HEK293 (cell line): Measurements from ENCODE around the gene ACTL8.

Experiments used
- HIC1 ChIP-seq: fragments of 450-650 bp; formaldehyde crosslinking; IDR thresholded peaks from 2 replicates; pipeline ENCODE4 v1.5.1; 2016; ENCODE audit warnings: missing biosample characterization, missing genetic modification characterization
- KLF1 ChIP-seq: fragments of 450-650 bp; formaldehyde crosslinking; IDR thresholded peaks from 2 replicates; pipeline ENCODE4 v1.5.1; 2016; ENCODE audit warnings: missing biosample characterization, missing genetic modification characterization
- KLF17 ChIP-seq: fragments of 450-650 bp; formaldehyde crosslinking; IDR thresholded peaks from 2 replicates; pipeline ENCODE4 v1.5.1; 2016; ENCODE audit warnings: missing biosample characterization, missing genetic modification characterization
- MEIS1 ChIP-seq: sonication (generic); formaldehyde crosslinking; IDR thresholded peaks from 2 replicates; pipeline ENCODE4 v1.8.1; 2022; ENCODE audit warnings: missing genetic modification reagents, mild to moderate bottlenecking, borderline replicate concordance
- PBX3 ChIP-seq: sonication (generic); formaldehyde crosslinking; IDR thresholded peaks from 2 replicates; pipeline ENCODE4 v1.8.1; 2022; ENCODE audit warnings: mild to moderate bottlenecking, moderate library complexity, missing genetic modification reagents
- PRDM2 ChIP-seq: fragments of 450-650 bp; formaldehyde crosslinking; IDR thresholded peaks from 2 replicates; pipeline ENCODE4 v1.5.1; 2016; ENCODE audit warnings: missing biosample characterization, missing genetic modification characterization, borderline replicate concordance
- REST ChIP-seq: fragments of 450-650 bp; formaldehyde crosslinking; IDR thresholded peaks from 2 replicates; pipeline ENCODE4 v1.5.1; 2016; ENCODE audit warnings: missing biosample characterization, missing genetic modification characterization
- ZBTB1 ChIP-seq: fragments of 450-650 bp; formaldehyde crosslinking; IDR thresholded peaks from 2 replicates; pipeline ENCODE4 v1.5.1; 2016; ENCODE audit warnings: missing biosample characterization, missing genetic modification characterization
- ZBTB10 ChIP-seq: fragments of 450-650 bp; formaldehyde crosslinking; IDR thresholded peaks from 2 replicates; pipeline ENCODE4 v1.5.1; 2016; ENCODE audit warnings: missing biosample characterization, missing genetic modification characterization
- ZNF148 ChIP-seq: fragments of 450-650 bp; formaldehyde crosslinking; IDR thresholded peaks from 2 replicates; pipeline ENCODE4 v1.5.0; 2017; ENCODE audit warnings: missing biosample characterization, missing genetic modification characterization, borderline replicate concordance
- ZNF157 ChIP-seq: fragments of 450-650 bp; formaldehyde crosslinking; IDR thresholded peaks from 2 replicates; pipeline ENCODE4 v1.5.1; 2016; ENCODE audit warnings: missing biosample characterization, missing genetic modification characterization
- ZNF48 ChIP-seq: fragments of 450-650 bp; formaldehyde crosslinking; IDR thresholded peaks from 2 replicates; pipeline ENCODE4 v1.5.1; 2016; ENCODE audit warnings: missing biosample characterization, missing genetic modification characterization
- ZNF510 ChIP-seq: fragments of 450-650 bp; formaldehyde crosslinking; IDR thresholded peaks from 2 replicates; pipeline ENCODE4 v1.5.1; 2018; ENCODE audit warnings: mild to moderate bottlenecking, missing genetic modification characterization, missing biosample characterization; ENCODE audit not compliant: insufficient replicate concordance
- ZNF747 ChIP-seq: fragments of 450-650 bp; formaldehyde crosslinking; IDR thresholded peaks from 2 replicates; pipeline ENCODE4 v1.5.1; 2016; ENCODE audit warnings: missing biosample characterization, missing genetic modification characterization
- ZSCAN4 ChIP-seq: fragments of 450-650 bp; formaldehyde crosslinking; IDR thresholded peaks from 2 replicates; pipeline ENCODE4 v1.5.1; 2017; ENCODE audit warnings: missing biosample characterization, missing genetic modification characterization
- ZXDB ChIP-seq: fragments of 450-650 bp; formaldehyde crosslinking; IDR thresholded peaks from 2 replicates; pipeline ENCODE4 v1.5.1; 2016; ENCODE audit warnings: missing biosample characterization, missing genetic modification characterization

The ACTL8 gene

GRCh38 chr1:17765444-17766411 is 10.6 kb downstream of the ACTL8 start (continued):
- no peak for TF ChIP-seq ZBTB10
- no peak for TF ChIP-seq ZXDB (tag by site-specific recombination)
- TF ChIP-seq ZNF48 (tag by site-specific recombination), result no peak
- no peak for TF ChIP-seq PBX3 (CRISPR knock-in tag)
- no peak for TF ChIP-seq ZSCAN4
- TF ChIP-seq ZBTB1 (tag by site-specific recombination), result no peak
- peak; percentile 75 for TF ChIP-seq KLF17 (tag by site-specific recombination)
- TF ChIP-seq REST (tag by site-specific recombination), result no peak
- no peak for TF ChIP-seq ZNF157 (tag by site-specific recombination)
- peak; percentile 81 for TF ChIP-seq HIC1 (tag by site-specific recombination)
- TF ChIP-seq ZNF747 (tag by site-specific recombination), result no peak
- no peak for TF ChIP-seq MEIS1 (CRISPR knock-in tag)
- no peak for TF ChIP-seq KLF1 (tag by site-specific recombination)
- no peak for TF ChIP-seq ZNF510 (tag by site-specific recombination)
- no peak for TF ChIP-seq PRDM2
- no peak for TF ChIP-seq ZNF148
